ENCODE results near the gene NUDT16L1. TPM values are rescaled to one million over a fixed set of nuclear protein-coding genes. Genes with fewer than 3 reads are reported as not detected.

Gene NUDT16L1
- total and polyA plus RNA-seq, 9 of the 15 experiments (the other 6 are each of a cell fraction or from before 2014, with no cell fraction given): 1.4 to 37.6 (median 13.7) TPM

DNA sequence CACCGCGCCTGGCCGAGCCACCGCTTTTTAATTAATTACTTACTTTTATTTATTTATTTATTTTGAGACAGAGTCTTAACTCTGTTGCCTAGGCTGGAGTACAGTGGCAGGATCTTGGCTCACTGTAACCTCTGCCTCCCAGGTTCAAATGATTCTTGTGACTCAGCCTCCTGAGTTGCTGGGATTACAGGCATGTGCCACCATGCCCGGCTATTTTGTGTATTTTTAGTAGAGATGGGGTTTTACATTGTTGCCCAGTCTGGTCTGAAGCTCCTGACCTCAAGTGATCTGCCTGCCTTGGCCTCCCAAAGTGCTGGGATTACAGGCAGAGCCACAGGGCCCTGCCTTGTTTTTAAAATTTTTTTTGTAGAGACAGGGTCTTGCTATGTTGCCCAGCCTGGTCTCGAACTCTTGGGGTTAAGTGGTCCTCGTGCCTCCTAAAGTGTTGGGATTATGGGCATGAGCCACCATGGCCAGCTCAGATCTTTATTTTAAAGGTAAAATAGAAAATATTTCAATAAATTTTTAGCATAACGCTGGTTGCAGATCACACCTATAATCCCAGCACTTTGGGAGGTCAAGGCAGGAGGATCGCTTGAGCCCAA lies 18.3 kb upstream of the NUDT16L1 start:
- CTCF ChIA-PET (ENCODE audit: low intra/inter-chr PET ratio): no interaction called here
- H3K4me2 ChIP-seq (ENCODE audit: insufficient read depth, low read length): no peak overlapping the region
- no peak overlapping the region for H3K4me3 ChIP-seq
- 95% methylated on average over 9 of the region's 9 CpGs for WGBS (ENCODE audit: insufficient coverage, low coverage, missing lambda C conversion rate)
- H3K9ac ChIP-seq (ENCODE audit: insufficient read depth in 1 of 2, low read depth in 2 of 2, low read length in 2 of 2): no peak overlapping the region
- no peak for FAIRE-seq
- ATAC-seq: no peak
- no peaks in the 10 kb centered on the region for H3K9me1 ChIP-seq (ENCODE audit: control insufficient read depth, insufficient read depth, low read length)
- H3K79me2 ChIP-seq (ENCODE audit: control insufficient read depth, insufficient read depth, low read length): no peaks in the 10 kb centered on the region
- TF ChIP-seq, protein P1, sequence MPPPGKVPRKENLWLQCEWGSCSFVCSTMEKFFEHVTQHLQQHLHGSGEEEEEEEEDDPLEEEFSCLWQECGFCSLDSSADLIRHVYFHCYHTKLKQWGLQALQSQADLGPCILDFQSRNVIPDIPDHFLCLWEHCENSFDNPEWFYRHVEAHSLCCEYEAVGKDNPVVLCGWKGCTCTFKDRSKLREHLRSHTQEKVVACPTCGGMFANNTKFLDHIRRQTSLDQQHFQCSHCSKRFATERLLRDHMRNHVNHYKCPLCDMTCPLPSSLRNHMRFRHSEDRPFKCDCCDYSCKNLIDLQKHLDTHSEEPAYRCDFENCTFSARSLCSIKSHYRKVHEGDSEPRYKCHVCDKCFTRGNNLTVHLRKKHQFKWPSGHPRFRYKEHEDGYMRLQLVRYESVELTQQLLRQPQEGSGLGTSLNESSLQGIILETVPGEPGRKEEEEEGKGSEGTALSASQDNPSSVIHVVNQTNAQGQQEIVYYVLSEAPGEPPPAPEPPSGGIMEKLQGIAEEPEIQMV (tag; conservative IDR thresholded peaks at IDR 0.05; ENCODE audit: low read depth): no peak
- TF ChIP-seq GATA2 (CRISPR knock-in tag; IDR thresholded peaks at IDR 0.05) (no peak), ZNF121 (CRISPR knock-in tag; conservative IDR thresholded peaks at IDR 0.05) (peak; percentile 57)
- intact Hi-C loops (cut with micrococcal nuclease) (no loop called here), in situ Hi-C loops (cut with MboI) (no loop called here)
- H3K27me3 ChIP-seq (ENCODE audit: control insufficient read depth in 2 of 2, insufficient read depth in 2 of 2, low read length in 2 of 2): no peaks in the 10 kb centered on the region
- H3K27ac ChIP-seq (ENCODE audit: extremely low read depth, low read depth, low read length): no peak overlapping the region
- no peak for DNase-seq (ENCODE audit: extremely low read depth in 1 of 4, low spot score in 3 of 4)
- H3K4me1 ChIP-seq (replicated peaks in 1 of 2; ENCODE audit: control insufficient read depth in 2 of 2, insufficient read depth in 2 of 2, low read length in 2 of 2): peaks cover 0 to 38% of the 10 kb centered on the region in 2 experiments; a peak in 2 of 5 replicates
- no TSS peak for BruUV-seq (replicated peaks)
- H3K36me3 ChIP-seq (ENCODE audit: control insufficient read depth, insufficient read depth, low read length): peaks cover 32% of the 10 kb centered on the region; the same call in 1 of the 3 replicates
- no peaks in the 10 kb centered on the region for H3K9me3 ChIP-seq (replicated peaks; ENCODE audit: control insufficient read depth, insufficient read depth, low read depth, low read length)
- no peak overlapping the region for H2AFZ ChIP-seq (ENCODE audit: low read depth, low read length)
- no peaks in the 10 kb centered on the region for H4K20me1 ChIP-seq (replicated peaks; ENCODE audit: control insufficient read depth, insufficient read depth, low read length)
- POLR2A ChIA-PET: interaction anchor here (0.7 to 0.8 kb wide), 3 partner anchors 18 to 1232 kb away, joined by 3 read pairs; partner anchors contain the start of genes NAA60, NUDT16L1 and ZNF597
